ENCODE results near the gene GSK3B. TPM values are rescaled to one million over a fixed set of nuclear protein-coding genes. Genes with fewer than 3 reads are reported as not detected.
A peak's percentile ranks its signal among the peaks of the same experiment; 100 is the strongest.

The GSK3B gene
- total and polyA plus RNA-seq, 10 of the 15 experiments (the other 5 are each of a cell fraction or from before 2014, with no cell fraction given): 8.5 to 49.8 (median 25.5) TPM

DNA sequence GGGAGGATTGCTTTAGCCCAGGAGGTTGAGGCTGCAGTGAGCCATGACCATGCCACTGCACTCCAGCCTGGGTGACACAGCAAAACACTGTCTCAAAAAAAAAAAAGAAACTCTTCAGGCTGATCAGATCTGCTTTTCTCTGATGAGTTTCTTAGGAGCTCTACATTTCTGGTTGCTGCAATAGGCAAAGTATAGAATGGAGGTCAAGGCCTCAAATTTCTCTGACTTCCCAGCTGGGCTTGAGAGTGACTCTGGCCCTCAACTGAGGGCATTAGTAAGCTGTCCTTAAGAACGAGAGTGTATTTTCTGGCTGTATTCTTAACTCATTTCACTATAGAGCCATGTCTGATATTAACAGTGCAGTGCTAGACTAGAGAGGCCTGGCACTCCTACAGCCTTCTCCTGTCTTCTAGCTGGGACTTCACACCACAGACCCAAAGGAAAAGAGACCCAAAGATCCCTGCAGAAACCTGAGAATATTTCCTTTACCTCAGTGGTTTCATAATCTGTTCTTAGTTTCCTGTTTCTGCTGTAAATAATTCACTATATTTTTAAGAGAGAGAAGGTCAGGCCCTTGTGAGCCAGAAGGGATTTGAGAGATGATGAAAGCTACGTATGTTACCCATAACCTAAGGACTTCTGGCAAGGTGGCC is 314.4 kb downstream of the GSK3B start:
- in situ Hi-C loops (cut with MboI): no loop called here
- RAD21 ChIA-PET (ENCODE audit: unreplicated experiment): interaction anchor here (1.5 kb wide), 1 partner anchor 29 kb away, joined by 4 read pairs; no protein-coding TSS in a partner anchor
- POLR2A ChIA-PET: interaction anchor here (0.6 kb wide), 1 partner anchor 47 kb away, joined by 4 read pairs; no protein-coding TSS in a partner anchor

DNA sequence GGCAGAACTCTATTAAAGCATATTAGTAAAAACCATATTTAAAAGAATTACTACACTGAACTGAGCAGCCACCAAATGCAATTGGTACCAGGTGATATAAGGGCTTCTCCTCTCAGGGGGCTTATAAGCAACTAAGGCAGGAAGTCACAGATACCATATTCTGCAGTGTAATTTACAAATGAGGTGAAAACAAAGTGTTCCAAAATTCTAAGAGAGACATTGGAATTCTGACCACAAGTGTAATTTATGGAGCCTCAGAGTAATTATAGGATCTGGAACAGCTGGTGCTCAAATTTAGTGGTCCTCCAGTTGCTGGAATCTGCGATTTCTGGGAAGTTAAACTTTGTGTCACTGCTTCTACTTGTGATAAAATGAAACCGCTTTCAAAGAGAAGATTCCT is 315.4 kb downstream of the GSK3B start:
- in situ Hi-C loops (cut with MboI): no loop called here
- SMC1A ChIA-PET (ENCODE audit: uncharacterized antibody, unreplicated experiment): interaction anchor here (0.7 kb wide), 1 partner anchor 1430 kb away, joined by 3 read pairs; no protein-coding TSS in a partner anchor
- TF ChIP-seq, protein P1, sequence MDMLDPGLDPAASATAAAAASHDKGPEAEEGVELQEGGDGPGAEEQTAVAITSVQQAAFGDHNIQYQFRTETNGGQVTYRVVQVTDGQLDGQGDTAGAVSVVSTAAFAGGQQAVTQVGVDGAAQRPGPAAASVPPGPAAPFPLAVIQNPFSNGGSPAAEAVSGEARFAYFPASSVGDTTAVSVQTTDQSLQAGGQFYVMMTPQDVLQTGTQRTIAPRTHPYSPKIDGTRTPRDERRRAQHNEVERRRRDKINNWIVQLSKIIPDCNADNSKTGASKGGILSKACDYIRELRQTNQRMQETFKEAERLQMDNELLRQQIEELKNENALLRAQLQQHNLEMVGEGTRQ (IDR thresholded peaks at IDR 0.05; ENCODE audit: borderline replicate concordance, low read depth, low read length): no peak
- TF ChIP-seq POLR2AphosphoS5 (IDR thresholded peaks at IDR 0.05; ENCODE audit: low read length): no peak
- TF ChIP-seq SP1 (IDR thresholded peaks at IDR 0.05; ENCODE audit: low read depth, low read length): no peak
- TF ChIP-seq, protein P2, sequence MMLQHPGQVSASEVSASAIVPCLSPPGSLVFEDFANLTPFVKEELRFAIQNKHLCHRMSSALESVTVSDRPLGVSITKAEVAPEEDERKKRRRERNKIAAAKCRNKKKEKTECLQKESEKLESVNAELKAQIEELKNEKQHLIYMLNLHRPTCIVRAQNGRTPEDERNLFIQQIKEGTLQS (IDR thresholded peaks at IDR 0.05; ENCODE audit: borderline replicate concordance, extremely low read depth, low read depth, low read length): no peak
- no peak for TF ChIP-seq ESRRA (IDR thresholded peaks at IDR 0.05; ENCODE audit: low read length)
- TF ChIP-seq, protein P3, sequence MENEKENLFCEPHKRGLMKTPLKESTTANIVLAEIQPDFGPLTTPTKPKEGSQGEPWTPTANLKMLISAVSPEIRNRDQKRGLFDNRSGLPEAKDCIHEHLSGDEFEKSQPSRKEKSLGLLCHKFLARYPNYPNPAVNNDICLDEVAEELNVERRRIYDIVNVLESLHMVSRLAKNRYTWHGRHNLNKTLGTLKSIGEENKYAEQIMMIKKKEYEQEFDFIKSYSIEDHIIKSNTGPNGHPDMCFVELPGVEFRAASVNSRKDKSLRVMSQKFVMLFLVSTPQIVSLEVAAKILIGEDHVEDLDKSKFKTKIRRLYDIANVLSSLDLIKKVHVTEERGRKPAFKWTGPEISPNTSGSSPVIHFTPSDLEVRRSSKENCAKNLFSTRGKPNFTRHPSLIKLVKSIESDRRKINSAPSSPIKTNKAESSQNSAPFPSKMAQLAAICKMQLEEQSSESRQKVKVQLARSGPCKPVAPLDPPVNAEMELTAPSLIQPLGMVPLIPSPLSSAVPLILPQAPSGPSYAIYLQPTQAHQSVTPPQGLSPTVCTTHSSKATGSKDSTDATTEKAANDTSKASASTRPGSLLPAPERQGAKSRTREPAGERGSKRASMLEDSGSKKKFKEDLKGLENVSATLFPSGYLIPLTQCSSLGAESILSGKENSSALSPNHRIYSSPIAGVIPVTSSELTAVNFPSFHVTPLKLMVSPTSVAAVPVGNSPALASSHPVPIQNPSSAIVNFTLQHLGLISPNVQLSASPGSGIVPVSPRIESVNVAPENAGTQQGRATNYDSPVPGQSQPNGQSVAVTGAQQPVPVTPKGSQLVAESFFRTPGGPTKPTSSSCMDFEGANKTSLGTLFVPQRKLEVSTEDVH (IDR thresholded peaks at IDR 0.05; ENCODE audit: low read depth, partially characterized antibody): no peak
- TF ChIP-seq NBN (IDR thresholded peaks at IDR 0.05): no peak

More for the DNA sequence above, 314.4 kb downstream of the GSK3B start:
- WGBS (ENCODE audit: insufficient coverage, insufficient replicate concordance, low lambda C conversion rate, missing lambda C conversion rate): 64% methylated on average over 2 of the region's 2 CpGs
- SMC1A ChIA-PET (ENCODE audit: uncharacterized antibody, unreplicated experiment): interaction anchor here (0.7 to 1.6 kb wide), 4 partner anchors 35 to 399 kb away, joined by 3 to 5 read pairs (median 4); no protein-coding TSS in a partner anchor
- BruUV-seq (replicated peaks): no TSS peak
- Histone ChIP-seq H4K20me1 (ENCODE audit: control insufficient read depth, insufficient read depth) (no peaks in the 10 kb centered on the region), H3K9ac (ENCODE audit: control insufficient read depth, insufficient read depth, low read length) (no peak overlapping the region), H2AFZ (ENCODE audit: control insufficient read depth, low read depth, low read length) (peak overlapping the region; percentile 46), H3K9me3 (replicated peaks; ENCODE audit: control insufficient read depth, insufficient read depth, low read length) (no peaks in the 10 kb centered on the region), H3K4me3 (no peak overlapping the region), H3K79me2 (ENCODE audit: control insufficient read depth, insufficient read depth, low read length) (no peaks in the 10 kb centered on the region), H3K36me3 (ENCODE audit: control insufficient read depth in 2 of 2, insufficient read depth in 2 of 2, low read length in 1 of 2) (no peaks in the 10 kb centered on the region), H3K27ac (ENCODE audit: control insufficient read depth, insufficient read depth) (no peak overlapping the region), H3K4me1 (ENCODE audit: control insufficient read depth, insufficient read depth, low read length) (peaks cover 15% of the 10 kb centered on the region; the same call in 1 of the 2 replicates), H3K27me3 (replicated peaks in 1 of 2; ENCODE audit: control insufficient read depth in 2 of 2, insufficient read depth in 2 of 2, low read length in 1 of 2) (no peaks in the 10 kb centered on the region), H3K4me2 (ENCODE audit: control insufficient read depth, insufficient read depth) (0 out of 2 replicates have a peak overlapping the region, but pooled peaks have one; percentile 34)
- CTCF ChIA-PET: interaction anchor here (0.6 to 1.0 kb wide), 2 partner anchors 13 to 64 kb away, joined by 3 read pairs; no protein-coding TSS in a partner anchor
- no peak for FAIRE-seq
- ATAC-seq: peak; percentile 79
- DNase-seq (ENCODE audit: low read depth, low spot score): peak; percentile 9
- intact Hi-C loops (cut with micrococcal nuclease; ENCODE audit: unreplicated experiment): no loop called here
- TF ChIP-seq IKZF1 (conservative IDR thresholded peaks at IDR 0.05): 0 out of 2 replicates have a peak, but pooled peaks have one; percentile 17
- TF ChIP-seq ZZZ3 (IDR thresholded peaks at IDR 0.05; ENCODE audit: control insufficient read depth, insufficient read length, low read depth): no peak

More for the DNA sequence above, 315.4 kb downstream of the GSK3B start:
- ChIA-PET RAD21 (ENCODE audit: unreplicated experiment) (no interaction called here), POLR2A (no interaction called here), CTCF (no interaction called here)
- H4K20me1 ChIP-seq (ENCODE audit: control insufficient read depth, insufficient read depth): no peaks in the 10 kb centered on the region
- H3K27me3 ChIP-seq (replicated peaks in 1 of 2; ENCODE audit: control insufficient read depth in 2 of 2, insufficient read depth in 2 of 2, low read length in 1 of 2): no peaks in the 10 kb centered on the region
- H3K9me3 ChIP-seq (replicated peaks; ENCODE audit: control insufficient read depth, insufficient read depth, low read length): no peaks in the 10 kb centered on the region
- no peak overlapping the region for H3K27ac ChIP-seq (ENCODE audit: control insufficient read depth, insufficient read depth)
- H2AFZ ChIP-seq (ENCODE audit: control insufficient read depth, low read depth, low read length): no peak overlapping the region
- DNase-seq (ENCODE audit: low read depth, low spot score) (no peak), ATAC-seq (no peak), FAIRE-seq (no peak)
- H3K4me1 ChIP-seq (ENCODE audit: control insufficient read depth, insufficient read depth, low read length): peaks cover 18% of the 10 kb centered on the region; the same call in 1 of the 2 replicates
- BruUV-seq (replicated peaks): no TSS peak
- no peak overlapping the region for H3K4me3 ChIP-seq
- no peaks in the 10 kb centered on the region for H3K36me3 ChIP-seq (ENCODE audit: control insufficient read depth in 2 of 2, insufficient read depth in 2 of 2, low read length in 1 of 2)
- no peaks in the 10 kb centered on the region for H3K79me2 ChIP-seq (ENCODE audit: control insufficient read depth, insufficient read depth, low read length)
- WGBS (ENCODE audit: insufficient coverage, insufficient replicate concordance, low lambda C conversion rate, missing lambda C conversion rate): 96% methylated on average over 2 of the region's 2 CpGs
- no peak overlapping the region for H3K4me2 ChIP-seq (ENCODE audit: control insufficient read depth, insufficient read depth)
- intact Hi-C loops (cut with micrococcal nuclease; ENCODE audit: unreplicated experiment): no loop called here
- H3K9ac ChIP-seq (ENCODE audit: control insufficient read depth, insufficient read depth, low read length): no peak overlapping the region
